Endothelial cell of umbilical vein (primary cell): ENCODE measurements around the gene EEIG1. TPM values are rescaled to one million over a fixed set of nuclear protein-coding genes. Genes with fewer than 3 reads are reported as not detected.
A peak's percentile ranks its signal among the peaks of the same experiment; 100 is the strongest.

Experiments used
- BruUV-seq: library from RNA; stranded (reverse); fragments of 400-500 nt; replicated peaks from 2 replicates; lab custom pipeline; 2021; lab: Mats Ljungman, UMichigan
- CTCF ChIA-PET: fragments of 300-600, 350-600 bp; sonication (Branson Sonifier 250); formaldehyde crosslinking; loops from one replicate; lab custom pipeline; 2021; ENCODE audit warnings: antibody characterized with exemption, inconsistent platforms; lab: Charles Lee
- POLR2A ChIA-PET: fragments of 300-600, 350-600 bp; sonication (Branson Sonifier 250); formaldehyde crosslinking; loops from one replicate; lab custom pipeline; 2021; ENCODE audit warnings: antibody characterized with exemption, inconsistent platforms; lab: Charles Lee
- DNase-seq: peaks from one replicate; pipeline ENCODE4 v3.0.0-alpha.2; 2011; ENCODE audit warnings: low read depth, low spot score
- FAIRE-seq: peaks from 2 replicates; lab custom pipeline; 2011; peaks lifted over from hg19 to GRCh38; lab: Jason Lieb, UNC
- H2AFZ ChIP-seq: 2 replicates; pipeline ENCODE4 v1.6.0; 2012; ENCODE audit warnings: low read depth, low read length, control low read depth, inconsistent platforms
- H3K27ac ChIP-seq: 2 replicates; pipeline ENCODE4 v1.5.1; 2011; ENCODE audit warnings: low read depth, mild to moderate bottlenecking, control low read depth, low read length, moderate library complexity; ENCODE audit not compliant: insufficient read depth
- H3K27me3 ChIP-seq, 2 experiments: 2 replicates each; pipeline versions ENCODE4 v1.6.0 to v1.6.1; 2011; ENCODE audit warnings: low read length in 2 of 2, mixed read lengths in 1 of 2; ENCODE audit not compliant: control insufficient read depth in 2 of 2, insufficient read depth in 2 of 2
- H3K36me3 ChIP-seq, 2 experiments: 2 replicates in 1 of 2; 3 replicates in 1 of 2; pipeline ENCODE4 v1.5.1; 2011; ENCODE audit warnings: low read length in 2 of 2, mild to moderate bottlenecking in 1 of 2, moderate library complexity in 1 of 2; ENCODE audit not compliant: control insufficient read depth in 2 of 2, insufficient read depth in 2 of 2; ENCODE audit errors: extremely low read depth in 1 of 2
- H3K4me1 ChIP-seq: 3 replicates; pipeline ENCODE4 v1.5.1; 2011; ENCODE audit warnings: mild to moderate bottlenecking, low read length; ENCODE audit not compliant: control insufficient read depth, insufficient read depth; ENCODE audit errors: extremely low read depth
- H3K4me2 ChIP-seq: 2 replicates; pipeline ENCODE4 v1.6.1; 2011; ENCODE audit warnings: low read length, control low read depth, mixed read lengths; ENCODE audit not compliant: insufficient read depth
- H3K4me3 ChIP-seq, 3 experiments: fragments of 200-600 bp in 1 of 3; sonication (generic), shearing (Covaris generic) in 1 of 3; replicated peaks in 1 of 3; 2 replicates each; pipeline ENCODE4 v1.5.1; 2011 to 2016; ENCODE audit warnings: control low read depth in 3 of 3, low read length in 3 of 3, mild to moderate bottlenecking in 2 of 3, inconsistent platforms in 1 of 3, low read depth in 1 of 3, moderate library complexity in 1 of 3; ENCODE audit not compliant: insufficient read depth in 1 of 3
- H3K79me2 ChIP-seq: 2 replicates; pipeline ENCODE4 v1.6.0; 2012; ENCODE audit warnings: low read length, inconsistent platforms; ENCODE audit not compliant: control insufficient read depth, insufficient read depth
- H3K9ac ChIP-seq: replicated peaks from 2 replicates; pipeline ENCODE3; 2011; ENCODE audit warnings: low read length, control low read depth; ENCODE audit not compliant: insufficient read depth; ENCODE audit errors: extremely low read depth
- H3K9me1 ChIP-seq: replicated peaks from 3 replicates; pipeline ENCODE4 v1.6.0; 2011; ENCODE audit warnings: mild to moderate bottlenecking, low read length; ENCODE audit not compliant: control insufficient read depth, insufficient read depth; ENCODE audit errors: extremely low read depth
- H3K9me3 ChIP-seq: replicated peaks from 2 replicates; pipeline ENCODE4 v1.5.1; 2012; ENCODE audit warnings: low read length, inconsistent platforms; ENCODE audit not compliant: control insufficient read depth, insufficient read depth
- H4K20me1 ChIP-seq: replicated peaks from 2 replicates; pipeline ENCODE3; 2011; ENCODE audit warnings: mild to moderate bottlenecking, low read length; ENCODE audit not compliant: control insufficient read depth, insufficient read depth; ENCODE audit errors: extremely low read depth
- CTCF ChIP-seq, 2 donors: IDR thresholded peaks; 1 replicate in 1 of 2; 2 replicates in 1 of 2; pipeline ENCODE4 v1.5.1; 2011; ENCODE audit warnings: low read length in 2 of 2, mild to moderate bottlenecking in 2 of 2, moderate library complexity in 2 of 2, control low read depth in 1 of 2, inconsistent platforms in 1 of 2, low read depth in 1 of 2; ENCODE audit not compliant: insufficient read depth in 1 of 2; ENCODE audit errors: extremely low read depth in 1 of 2
- EZH2 ChIP-seq: IDR thresholded peaks from 2 replicates; pipeline ENCODE4 v1.6.1; 2012; ENCODE audit warnings: borderline replicate concordance, low read depth, mild to moderate bottlenecking, moderate library complexity, low read length, inconsistent platforms; ENCODE audit not compliant: severe bottlenecking
- FOS ChIP-seq: IDR thresholded peaks from 2 replicates; pipeline ENCODE4 v1.6.1; 2011; ENCODE audit warnings: mild to moderate bottlenecking, low read length, moderate library complexity, borderline replicate concordance; ENCODE audit not compliant: insufficient read depth
- GATA2 ChIP-seq: IDR thresholded peaks from 2 replicates; pipeline ENCODE4 v1.7.0; 2011; ENCODE audit warnings: low read depth, mild to moderate bottlenecking, moderate library complexity, mixed read lengths, low read length; ENCODE audit not compliant: insufficient read length, insufficient read depth
- JUN ChIP-seq: IDR thresholded peaks from 2 replicates; pipeline ENCODE4 v1.6.1; 2011; ENCODE audit warnings: borderline replicate concordance, low read depth; ENCODE audit not compliant: insufficient read length, insufficient read depth
- MAX ChIP-seq: IDR thresholded peaks from 2 replicates; pipeline ENCODE4 v1.6.1; 2011; ENCODE audit not compliant: insufficient read depth, insufficient read length
- MYC ChIP-seq: IDR thresholded peaks from one replicate; pipeline ENCODE4 v1.6.1; 2011; ENCODE audit warnings: mild to moderate bottlenecking, low read depth, low read length
- POLR2A ChIP-seq: IDR thresholded peaks from 2 replicates; pipeline ENCODE4 v1.6.1; 2012; ENCODE audit warnings: low read depth, mild to moderate bottlenecking, control low read depth, low read length
- POLR2AphosphoS5 ChIP-seq: IDR thresholded peaks from 2 replicates; pipeline ENCODE4 v1.6.1; 2012; ENCODE audit warnings: low read depth, mild to moderate bottlenecking, control low read depth, low read length, moderate library complexity; ENCODE audit not compliant: insufficient read depth
- dilution Hi-C: fragments of 300-500 bp; cut with MboI; formaldehyde crosslinking; loops from one replicate; pipeline ENCODE4 v1.15.0; 2019; ENCODE audit warnings: low sequenced_read_pairs; ENCODE audit not compliant: extremely low pct_ligation_motif_present
- intact Hi-C: fragments of 100-400 bp; cut with micrococcal nuclease; formaldehyde crosslinking; loops from one replicate; pipeline ENCODE4 v1.10.0; 2022
- polyA plus RNA-seq, 4 experiments: library from polyadenylated mRNA; depleted of rRNA in 3 of 4; stranded (reverse) in 3 of 4; unstranded in 1 of 4; fragments of >200 nt; gene quantifications; 2 replicates each; pipeline versions ENCODE4 v1.2.1 to v1.2.3, GENCODE V29; 2011 to 2012; ENCODE audit warnings: missing spikeins in 1 of 4
- total RNA-seq: library from RNA; stranded (reverse); gene quantifications from 2 replicates; pipeline ENCODE4 v1.2.3, GENCODE V29; 2021

EEIG1 gene
- total and polyA plus RNA-seq, 2 donors (not counting 3 experiments of a cell fraction or from before 2014, with no cell fraction given) = 8.4 to 19.0 TPM

DNA sequence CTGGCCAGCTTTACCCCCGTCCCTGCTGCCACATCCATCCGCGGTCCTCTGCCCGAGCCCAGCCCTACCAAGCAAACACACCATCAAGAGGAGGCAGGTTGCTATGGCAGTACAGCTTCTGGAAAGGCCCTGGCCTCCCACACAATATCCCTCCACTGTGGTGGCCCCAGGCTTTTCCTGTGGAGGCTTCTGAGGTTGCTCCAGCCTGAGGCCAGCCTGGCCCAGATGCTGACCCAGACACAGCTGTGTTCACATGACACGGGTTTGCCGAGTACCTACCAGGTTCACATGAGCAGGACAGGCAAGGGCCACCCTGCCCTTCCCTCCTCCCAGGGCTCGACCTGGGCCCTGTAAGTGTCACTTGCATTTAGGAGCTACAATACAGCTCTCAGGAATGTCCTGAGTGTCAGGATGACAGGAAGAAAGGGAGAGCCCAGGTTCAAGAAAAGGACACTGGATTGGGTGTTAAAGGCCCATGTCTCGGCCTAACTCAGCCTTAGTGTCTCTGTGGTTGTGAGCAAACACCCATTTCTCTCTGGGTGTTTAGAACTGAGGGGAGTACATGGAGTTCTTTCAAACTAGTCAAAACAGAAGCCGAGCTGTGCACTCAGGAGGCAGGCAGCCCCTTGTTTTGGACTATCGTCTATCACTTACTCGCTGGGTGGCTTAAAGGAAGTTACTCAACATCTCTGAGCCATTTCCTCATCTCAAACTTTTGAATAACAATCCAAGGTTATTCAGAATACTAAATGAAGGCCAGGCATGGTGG is 46.2 kb upstream of the EEIG1 start:
- peak overlapping the region; percentile 35 for H2AFZ ChIP-seq
- DNase-seq (peak; percentile 32), FAIRE-seq (peak; percentile 63)
- dilution Hi-C loops (no loop called here), intact Hi-C loops (loop anchor here (2.0 kb wide), 2 partner anchors 20 to 84 kb away; no protein-coding TSS in a partner anchor)
- peak overlapping the region; percentile 13 for H3K27ac ChIP-seq
- no peaks in the 10 kb centered on the region for H3K79me2 ChIP-seq
- H3K27me3 ChIP-seq = no peaks in the 10 kb centered on the region
- H3K4me1 ChIP-seq = peaks cover 13% of the 10 kb centered on the region
- no TSS peak for BruUV-seq
- no peaks in the 10 kb centered on the region for H4K20me1 ChIP-seq
- H3K36me3 ChIP-seq = no peaks in the 10 kb centered on the region
- H3K4me3 ChIP-seq = no peak overlapping the region
- CTCF ChIA-PET = interaction anchor here (0.6 to 3.6 kb wide), 8 partner anchors 9 to 110 kb away, joined by 3 to 35 read pairs (median 4); partner anchors contain the start of genes EEIG1 and ST6GALNAC4
- H3K4me2 ChIP-seq = peak overlapping the region; percentile 9
- no peaks in the 10 kb centered on the region for H3K9me3 ChIP-seq
- no peaks in the 10 kb centered on the region for H3K9me1 ChIP-seq
- POLR2A ChIA-PET = no interaction called here
- TF ChIP-seq FOS = no peak
- TF ChIP-seq POLR2AphosphoS5 = no peak
- TF ChIP-seq GATA2 = no peak
- no peak for TF ChIP-seq EZH2
- TF ChIP-seq POLR2A = no peak
- no peak for TF ChIP-seq JUN
- TF ChIP-seq MYC = no peak
- TF ChIP-seq CTCF (IDR thresholded peaks at IDR 0.05; ENCODE audit: extremely low read depth in 1 of 2, insufficient read depth in 1 of 2, low read depth in 1 of 2, low read length in 2 of 2) = no peak
- no peak for TF ChIP-seq MAX
- no peak overlapping the region for H3K9ac ChIP-seq
